Endothelial cell of umbilical vein (primary cell): ENCODE data around the gene CCDC9.

ENCODE experiments used
- CTCF ChIP-seq, 2 donors: IDR thresholded peaks; 1 replicate in 1 of 2; 2 replicates in 1 of 2; pipeline ENCODE4 v1.5.1; 2011; ENCODE audit warnings: low read length in 2 of 2, mild to moderate bottlenecking in 2 of 2, moderate library complexity in 2 of 2, control low read depth in 1 of 2, inconsistent platforms in 1 of 2, low read depth in 1 of 2; ENCODE audit not compliant: insufficient read depth in 1 of 2; ENCODE audit errors: extremely low read depth in 1 of 2
- POLR2AphosphoS5 ChIP-seq: IDR thresholded peaks from 2 replicates; pipeline ENCODE4 v1.6.1; 2012; ENCODE audit warnings: low read depth, mild to moderate bottlenecking, control low read depth, low read length, moderate library complexity; ENCODE audit not compliant: insufficient read depth

GRCh38 chr19:47239610-47240296, 16.6 kb upstream of the CCDC9 start:
- TF ChIP-seq CTCF (IDR thresholded peaks at IDR 0.05; ENCODE audit: extremely low read depth in 1 of 2, insufficient read depth in 1 of 2, low read depth in 1 of 2, low read length in 2 of 2), result no peak
- TF ChIP-seq POLR2AphosphoS5, result peak; percentile 28
